ENCODE data around the gene ENHO.

The ENHO gene

DNA sequence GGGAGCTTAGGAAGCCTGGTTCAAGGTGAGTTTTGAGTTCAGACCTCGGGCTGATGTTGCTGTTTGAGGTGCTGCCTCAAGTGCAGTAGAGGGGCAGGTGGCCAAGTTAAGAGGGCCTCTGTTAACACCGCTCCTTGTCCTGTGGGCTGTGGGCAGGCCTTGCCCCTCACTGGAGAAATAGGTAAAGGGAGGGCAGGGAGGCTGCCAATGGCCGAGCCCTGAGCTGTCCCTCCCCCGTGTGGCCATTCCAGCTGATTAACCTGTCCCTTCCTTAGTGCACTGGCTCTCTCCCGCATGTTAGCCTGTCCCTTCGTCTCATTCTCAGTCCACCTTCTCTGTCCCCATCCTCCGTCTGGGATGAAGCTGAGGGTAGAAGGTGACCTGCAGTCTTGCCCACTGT lies 45.3 kb upstream of the ENHO start:
- H3K4me3 ChIP-seq (ENCODE audit: control insufficient read depth, low read depth, low read length): no peak overlapping the region
- TF ChIP-seq, protein P1, sequence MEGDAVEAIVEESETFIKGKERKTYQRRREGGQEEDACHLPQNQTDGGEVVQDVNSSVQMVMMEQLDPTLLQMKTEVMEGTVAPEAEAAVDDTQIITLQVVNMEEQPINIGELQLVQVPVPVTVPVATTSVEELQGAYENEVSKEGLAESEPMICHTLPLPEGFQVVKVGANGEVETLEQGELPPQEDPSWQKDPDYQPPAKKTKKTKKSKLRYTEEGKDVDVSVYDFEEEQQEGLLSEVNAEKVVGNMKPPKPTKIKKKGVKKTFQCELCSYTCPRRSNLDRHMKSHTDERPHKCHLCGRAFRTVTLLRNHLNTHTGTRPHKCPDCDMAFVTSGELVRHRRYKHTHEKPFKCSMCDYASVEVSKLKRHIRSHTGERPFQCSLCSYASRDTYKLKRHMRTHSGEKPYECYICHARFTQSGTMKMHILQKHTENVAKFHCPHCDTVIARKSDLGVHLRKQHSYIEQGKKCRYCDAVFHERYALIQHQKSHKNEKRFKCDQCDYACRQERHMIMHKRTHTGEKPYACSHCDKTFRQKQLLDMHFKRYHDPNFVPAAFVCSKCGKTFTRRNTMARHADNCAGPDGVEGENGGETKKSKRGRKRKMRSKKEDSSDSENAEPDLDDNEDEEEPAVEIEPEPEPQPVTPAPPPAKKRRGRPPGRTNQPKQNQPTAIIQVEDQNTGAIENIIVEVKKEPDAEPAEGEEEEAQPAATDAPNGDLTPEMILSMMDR (conservative IDR thresholded peaks at IDR 0.05; ENCODE audit: control insufficient read depth, insufficient read depth, low read depth, low read length): no peak
- no peak for DNase-seq (ENCODE audit: low read depth)

DNA sequence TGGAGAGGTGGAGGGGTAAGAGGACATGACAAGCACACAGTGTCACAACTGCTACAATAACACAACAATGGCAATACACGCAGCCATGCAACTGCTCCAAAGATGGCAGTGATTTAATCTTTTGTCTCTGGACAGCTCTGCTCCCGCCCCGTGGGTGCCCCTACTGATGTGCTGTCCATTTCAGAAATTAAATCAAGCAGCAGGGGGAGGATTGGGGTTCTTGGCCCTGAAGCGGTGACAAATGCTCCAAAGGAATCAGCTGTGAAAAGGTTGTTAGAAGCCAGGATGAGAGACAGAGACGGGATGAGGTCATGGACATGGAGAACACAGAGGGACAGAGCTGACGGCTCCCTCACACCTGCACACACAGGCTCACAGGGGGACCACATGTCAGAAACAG lies 44.2 kb upstream of the ENHO start:
- no peak overlapping the region for H3K4me3 ChIP-seq (ENCODE audit: control insufficient read depth, low read depth, low read length)
- DNase-seq (ENCODE audit: low read depth): no peak
- TF ChIP-seq, protein P1 (conservative IDR thresholded peaks at IDR 0.05; ENCODE audit: control insufficient read depth, insufficient read depth, low read depth, low read length): no peak

DNA sequence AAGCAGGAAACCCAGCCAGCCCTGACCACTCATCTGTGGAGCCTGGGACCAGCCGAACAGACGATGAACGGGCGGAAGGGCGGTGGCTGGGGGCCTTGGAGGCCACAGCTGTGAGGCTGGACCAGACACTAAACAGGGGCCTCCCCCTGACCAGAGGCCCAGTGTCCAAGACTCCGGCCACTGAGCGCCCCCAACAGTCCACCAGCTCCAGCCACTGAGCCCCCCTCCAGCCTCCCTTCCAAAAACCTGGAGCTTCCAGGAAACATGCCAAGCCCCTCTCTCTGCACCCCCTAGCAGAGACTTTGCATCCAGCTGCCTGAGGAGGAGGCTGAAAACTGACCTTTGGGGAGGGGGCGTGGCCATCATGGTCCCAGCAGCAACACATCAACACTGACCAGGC lies 43.5 kb upstream of the ENHO start:
- DNase-seq (ENCODE audit: low read depth): no peak
- no peak overlapping the region for H3K4me3 ChIP-seq (ENCODE audit: control insufficient read depth, low read depth, low read length)
- TF ChIP-seq, protein P1 (conservative IDR thresholded peaks at IDR 0.05; ENCODE audit: control insufficient read depth, insufficient read depth, low read depth, low read length): no peak

DNA sequence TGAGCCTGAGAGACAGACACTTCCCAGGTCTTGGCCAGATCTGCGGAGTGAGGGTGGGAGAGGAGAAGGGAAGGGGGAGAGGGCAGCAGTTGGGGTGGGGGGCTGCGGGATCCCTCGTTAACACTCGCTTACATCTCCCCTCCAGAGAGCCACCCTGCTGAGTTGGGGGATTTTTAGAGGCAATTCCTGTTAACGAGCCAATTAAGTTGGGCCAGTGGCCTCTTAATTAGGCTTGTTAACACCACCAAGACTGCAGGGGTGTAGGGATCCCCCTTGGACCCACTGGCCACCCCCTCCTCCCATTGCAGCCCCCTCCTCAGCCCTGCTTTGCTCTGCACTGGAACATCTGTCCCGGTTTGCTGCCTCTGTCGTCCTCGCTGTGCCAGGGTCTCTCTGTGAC lies 43.1 kb upstream of the ENHO start:
- TF ChIP-seq, protein P1 (conservative IDR thresholded peaks at IDR 0.05; ENCODE audit: control insufficient read depth, insufficient read depth, low read depth, low read length): no peak
- no peak for DNase-seq (ENCODE audit: low read depth)
- no peak overlapping the region for H3K4me3 ChIP-seq (ENCODE audit: control insufficient read depth, low read depth, low read length)

DNA sequence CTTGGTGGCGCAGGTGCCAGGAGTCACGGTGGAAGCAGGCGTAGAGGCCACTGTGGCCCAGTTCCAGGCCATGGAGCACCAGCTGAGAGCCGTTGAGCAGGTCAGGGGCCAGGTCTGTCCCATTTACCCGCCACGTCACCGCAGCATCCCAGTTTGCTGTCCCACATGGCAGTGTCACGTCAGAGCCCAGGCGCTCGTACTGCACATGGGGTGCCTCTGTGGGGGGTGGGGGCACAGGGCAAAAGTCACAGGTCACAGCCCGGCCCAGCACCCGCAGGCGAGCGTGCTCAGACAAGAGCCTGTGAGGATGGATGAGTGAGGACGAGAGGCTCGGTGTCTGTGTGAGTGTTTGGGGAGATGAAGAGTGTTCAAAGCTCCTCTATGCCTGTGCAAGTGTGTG lies 41.8 kb upstream of the ENHO start:
- TF ChIP-seq, protein P1 (conservative IDR thresholded peaks at IDR 0.05; ENCODE audit: control insufficient read depth, insufficient read depth, low read depth, low read length): no peak
- DNase-seq (ENCODE audit: low read depth): no peak
- no peak overlapping the region for H3K4me3 ChIP-seq (ENCODE audit: control insufficient read depth, low read depth, low read length)

DNA sequence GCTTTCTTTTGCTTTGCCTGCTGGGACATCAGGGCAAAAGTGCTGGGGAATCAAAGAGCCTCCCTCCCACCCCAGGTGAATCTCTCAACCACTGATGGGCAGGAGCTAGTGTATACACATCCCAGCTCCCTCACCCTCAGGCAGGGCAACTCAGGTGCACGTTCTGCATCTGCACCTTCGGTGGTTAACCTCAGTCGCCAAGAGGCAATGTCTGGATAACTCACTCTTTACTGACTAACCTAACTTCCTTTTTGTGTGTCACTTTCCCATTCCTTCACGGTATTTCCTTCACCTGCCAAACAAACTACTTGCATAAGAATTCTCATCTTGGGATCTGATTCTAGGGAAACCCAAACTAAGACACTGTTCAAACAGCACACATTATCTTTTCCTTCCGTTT lies 40.5 kb upstream of the ENHO start:
- no peak for DNase-seq (ENCODE audit: low read depth)
- TF ChIP-seq, protein P1 (conservative IDR thresholded peaks at IDR 0.05; ENCODE audit: control insufficient read depth, insufficient read depth, low read depth, low read length): no peak
- H3K4me3 ChIP-seq (ENCODE audit: control insufficient read depth, low read depth, low read length): no peak overlapping the region

DNA sequence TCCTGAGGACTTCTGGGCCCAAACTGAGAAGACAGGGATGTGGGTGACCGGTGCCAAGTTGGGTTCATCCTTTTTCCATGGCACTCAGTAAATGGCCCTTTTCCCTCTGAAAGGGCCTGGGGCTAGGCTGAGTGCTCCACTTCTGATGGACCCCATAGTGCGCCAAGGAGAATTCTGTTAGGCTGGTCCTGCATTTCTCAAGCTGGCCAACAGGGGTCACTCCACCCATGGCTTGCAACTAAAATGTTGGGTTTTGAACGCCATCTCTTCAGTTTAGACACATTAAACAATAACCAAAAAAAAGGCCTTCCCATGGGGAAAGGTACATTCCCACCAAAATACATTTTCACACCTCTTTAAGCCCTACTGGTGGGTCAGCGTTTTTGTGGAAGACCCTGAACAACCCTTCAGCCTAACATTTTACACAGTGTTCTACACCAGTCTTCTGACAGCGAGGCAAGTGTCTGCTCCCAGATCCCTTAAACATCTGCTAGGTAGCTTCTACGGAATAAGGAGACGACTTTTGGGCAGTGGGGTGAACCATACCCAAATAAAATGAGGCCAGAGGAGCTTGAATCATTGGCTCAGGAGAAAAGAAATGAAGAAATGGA lies 39.5 kb upstream of the ENHO start:
- DNase-seq (ENCODE audit: low read depth): peak; percentile 10
- H3K4me3 ChIP-seq (ENCODE audit: control insufficient read depth, low read depth, low read length): no peak overlapping the region
- TF ChIP-seq, protein P1 (conservative IDR thresholded peaks at IDR 0.05; ENCODE audit: control insufficient read depth, insufficient read depth, low read depth, low read length): peak; percentile 69

Data from fibroblast of mammary gland (primary cell).